Parathyroid adenoma (tissue), 2 donors: ENCODE data around the gene NAB2.
A peak's percentile ranks its signal among the peaks of the same experiment; 100 is the strongest.

Experiments used
- H2AFZ ChIP-seq: fragments of 300-600 bp; sonication (generic); one replicate; pipeline ENCODE4 v1.7.0; 2017; ENCODE audit warnings: antibody characterized with exemption, mild to moderate bottlenecking
- H3K27ac ChIP-seq: fragments of 300-600 bp; sonication (generic); one replicate; pipeline ENCODE4 v1.7.0; 2017
- H3K27me3 ChIP-seq: fragments of 300-600 bp; sonication (generic); one replicate; pipeline ENCODE4 v1.7.0; 2017; ENCODE audit warnings: low read length; ENCODE audit not compliant: control insufficient read depth, insufficient read depth
- H3K36me3 ChIP-seq: fragments of 300-600 bp; sonication (generic); one replicate; pipeline ENCODE4 v1.7.0; 2017; ENCODE audit warnings: low read length; ENCODE audit not compliant: control insufficient read depth, insufficient read depth
- H3K4me1 ChIP-seq: fragments of 300-600 bp; sonication (generic); one replicate; pipeline ENCODE4 v1.7.0; 2017; ENCODE audit warnings: control low read depth
- H3K4me2 ChIP-seq: fragments of 300-600 bp; sonication (generic); one replicate; pipeline ENCODE4 v1.7.0; 2017; ENCODE audit warnings: low read length
- H3K4me3 ChIP-seq: fragments of 300-600 bp; sonication (generic); one replicate; pipeline ENCODE4 v1.7.0; 2017; ENCODE audit warnings: low read depth, low read length
- H3K79me2 ChIP-seq: fragments of 300-600 bp; sonication (generic); one replicate; pipeline ENCODE4 v1.7.0; 2017; ENCODE audit warnings: control low read depth
- H3K9ac ChIP-seq: fragments of 300-600 bp; sonication (generic); one replicate; pipeline ENCODE4 v1.7.0; 2017; ENCODE audit warnings: mild to moderate bottlenecking
- H3K9me3 ChIP-seq: fragments of 300-600 bp; sonication (generic); one replicate; pipeline ENCODE4 v1.7.0; 2017; ENCODE audit warnings: low read length; ENCODE audit not compliant: control insufficient read depth
- CTCF ChIP-seq: fragments of 300-600 bp; sonication (generic); IDR thresholded peaks from one replicate; pipeline ENCODE4 v1.7.0; 2017; ENCODE audit warnings: antibody characterized with exemption, mild to moderate bottlenecking
- donor health status: primary hyperparathyroidism.

NAB2 gene

GRCh38 chr12:57094208-57095160, 5.6 kb downstream of the NAB2 start:
- no peak overlapping the region for H3K4me3 ChIP-seq
- H3K27ac ChIP-seq: peak overlapping the region; percentile 32
- no peak for TF ChIP-seq CTCF
- no peak overlapping the region for H3K4me2 ChIP-seq
- no peaks in the 10 kb centered on the region for H3K27me3 ChIP-seq
- peaks cover 22% of the 10 kb centered on the region for H3K4me1 ChIP-seq
- H3K9ac ChIP-seq: no peak overlapping the region
- peaks cover 16% of the 10 kb centered on the region for H3K79me2 ChIP-seq
- no peak overlapping the region for H2AFZ ChIP-seq
- H3K9me3 ChIP-seq: no peaks in the 10 kb centered on the region
- no peaks in the 10 kb centered on the region for H3K36me3 ChIP-seq

GRCh38 chr12:57095440-57095839, 6.5 kb downstream of the NAB2 start:
- no peak overlapping the region for H3K4me3 ChIP-seq
- H3K9ac ChIP-seq: no peak overlapping the region
- peaks cover 16% of the 10 kb centered on the region for H3K79me2 ChIP-seq
- no peaks in the 10 kb centered on the region for H3K9me3 ChIP-seq
- no peak overlapping the region for H2AFZ ChIP-seq
- no peak overlapping the region for H3K4me2 ChIP-seq
- no peaks in the 10 kb centered on the region for H3K36me3 ChIP-seq
- H3K27ac ChIP-seq: no peak overlapping the region
- no peaks in the 10 kb centered on the region for H3K27me3 ChIP-seq
- TF ChIP-seq CTCF: no peak
- H3K4me1 ChIP-seq: peaks cover 22% of the 10 kb centered on the region

GRCh38 chr12:57096099-57096572, 7.2 kb downstream of the NAB2 start:
- no peak overlapping the region for H3K27ac ChIP-seq
- no peaks in the 10 kb centered on the region for H3K9me3 ChIP-seq
- no peak for TF ChIP-seq CTCF
- H3K27me3 ChIP-seq: no peaks in the 10 kb centered on the region
- no peak overlapping the region for H3K4me3 ChIP-seq
- peaks cover 9% of the 10 kb centered on the region for H3K79me2 ChIP-seq
- no peak overlapping the region for H2AFZ ChIP-seq
- peaks cover 16% of the 10 kb centered on the region for H3K4me1 ChIP-seq
- H3K9ac ChIP-seq: no peak overlapping the region
- no peak overlapping the region for H3K4me2 ChIP-seq
- no peaks in the 10 kb centered on the region for H3K36me3 ChIP-seq

GRCh38 chr12:57096748-57097553, 8.0 kb downstream of the NAB2 start:
- no peak overlapping the region for H2AFZ ChIP-seq
- H3K27ac ChIP-seq: no peak overlapping the region
- no peaks in the 10 kb centered on the region for H3K27me3 ChIP-seq
- no peak overlapping the region for H3K4me2 ChIP-seq
- TF ChIP-seq CTCF: no peak
- no peaks in the 10 kb centered on the region for H3K9me3 ChIP-seq
- H3K4me1 ChIP-seq: peaks cover 10% of the 10 kb centered on the region
- H3K4me3 ChIP-seq: no peak overlapping the region
- H3K36me3 ChIP-seq: no peaks in the 10 kb centered on the region
- H3K9ac ChIP-seq: no peak overlapping the region
- peaks cover 3% of the 10 kb centered on the region for H3K79me2 ChIP-seq
